ENCODE measurements around the gene CDC42BPA.

DNA sequence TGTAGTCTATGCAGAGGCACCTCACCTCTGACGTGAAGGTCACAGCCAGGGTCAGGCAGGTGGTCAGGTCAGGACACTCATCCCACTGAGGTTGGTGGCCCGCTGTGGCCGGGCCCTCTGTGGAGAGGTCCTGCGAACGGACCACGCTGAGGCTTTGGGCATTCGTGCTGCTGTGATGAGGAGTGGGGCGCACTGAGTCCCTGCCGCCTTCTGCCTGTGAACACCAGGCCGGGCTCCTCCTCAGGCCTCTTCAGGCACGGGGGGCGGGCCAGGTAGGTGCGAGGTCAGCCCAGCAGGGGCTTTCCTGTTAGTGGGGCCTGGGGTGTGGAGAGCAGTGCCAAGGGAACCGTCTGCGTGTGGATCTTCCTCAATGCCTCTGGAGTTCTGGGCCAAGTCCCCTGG lies 339.2 kb downstream of the CDC42BPA start:
- TF ChIP-seq POLR2AphosphoS5 (IDR thresholded peaks at IDR 0.05; ENCODE audit: control insufficient read depth, insufficient read depth, low read depth, low read length), result no peak
- TF ChIP-seq, protein P1, sequence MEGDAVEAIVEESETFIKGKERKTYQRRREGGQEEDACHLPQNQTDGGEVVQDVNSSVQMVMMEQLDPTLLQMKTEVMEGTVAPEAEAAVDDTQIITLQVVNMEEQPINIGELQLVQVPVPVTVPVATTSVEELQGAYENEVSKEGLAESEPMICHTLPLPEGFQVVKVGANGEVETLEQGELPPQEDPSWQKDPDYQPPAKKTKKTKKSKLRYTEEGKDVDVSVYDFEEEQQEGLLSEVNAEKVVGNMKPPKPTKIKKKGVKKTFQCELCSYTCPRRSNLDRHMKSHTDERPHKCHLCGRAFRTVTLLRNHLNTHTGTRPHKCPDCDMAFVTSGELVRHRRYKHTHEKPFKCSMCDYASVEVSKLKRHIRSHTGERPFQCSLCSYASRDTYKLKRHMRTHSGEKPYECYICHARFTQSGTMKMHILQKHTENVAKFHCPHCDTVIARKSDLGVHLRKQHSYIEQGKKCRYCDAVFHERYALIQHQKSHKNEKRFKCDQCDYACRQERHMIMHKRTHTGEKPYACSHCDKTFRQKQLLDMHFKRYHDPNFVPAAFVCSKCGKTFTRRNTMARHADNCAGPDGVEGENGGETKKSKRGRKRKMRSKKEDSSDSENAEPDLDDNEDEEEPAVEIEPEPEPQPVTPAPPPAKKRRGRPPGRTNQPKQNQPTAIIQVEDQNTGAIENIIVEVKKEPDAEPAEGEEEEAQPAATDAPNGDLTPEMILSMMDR (IDR thresholded peaks at IDR 0.05 in 2 of 3, conservative IDR thresholded peaks at IDR 0.05 in 1 of 3; ENCODE audit: insufficient read depth in 2 of 3, low read depth in 1 of 3, low read length in 3 of 3), result no peak
- no peak for TF ChIP-seq SMARCB1 (IDR thresholded peaks at IDR 0.05; ENCODE audit: insufficient read length, low read depth)
- TF ChIP-seq NFYB (IDR thresholded peaks at IDR 0.05; ENCODE audit: extremely low read depth, insufficient read length), result no peak
- no peak for TF ChIP-seq ZNF263 (CRISPR knock-in tag; IDR thresholded peaks at IDR 0.05; ENCODE audit: borderline replicate concordance)
- no peak for TF ChIP-seq ZNF785 (CRISPR knock-in tag; IDR thresholded peaks at IDR 0.05)
- no peak for TF ChIP-seq HDAC8 (tag; IDR thresholded peaks at IDR 0.05)
- TF ChIP-seq, protein P2, sequence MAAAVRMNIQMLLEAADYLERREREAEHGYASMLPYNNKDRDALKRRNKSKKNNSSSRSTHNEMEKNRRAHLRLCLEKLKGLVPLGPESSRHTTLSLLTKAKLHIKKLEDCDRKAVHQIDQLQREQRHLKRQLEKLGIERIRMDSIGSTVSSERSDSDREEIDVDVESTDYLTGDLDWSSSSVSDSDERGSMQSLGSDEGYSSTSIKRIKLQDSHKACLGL (CRISPR knock-in tag; IDR thresholded peaks at IDR 0.05; ENCODE audit: borderline replicate concordance, poor library complexity, severe bottlenecking), result no peak
- TF ChIP-seq, protein P3, sequence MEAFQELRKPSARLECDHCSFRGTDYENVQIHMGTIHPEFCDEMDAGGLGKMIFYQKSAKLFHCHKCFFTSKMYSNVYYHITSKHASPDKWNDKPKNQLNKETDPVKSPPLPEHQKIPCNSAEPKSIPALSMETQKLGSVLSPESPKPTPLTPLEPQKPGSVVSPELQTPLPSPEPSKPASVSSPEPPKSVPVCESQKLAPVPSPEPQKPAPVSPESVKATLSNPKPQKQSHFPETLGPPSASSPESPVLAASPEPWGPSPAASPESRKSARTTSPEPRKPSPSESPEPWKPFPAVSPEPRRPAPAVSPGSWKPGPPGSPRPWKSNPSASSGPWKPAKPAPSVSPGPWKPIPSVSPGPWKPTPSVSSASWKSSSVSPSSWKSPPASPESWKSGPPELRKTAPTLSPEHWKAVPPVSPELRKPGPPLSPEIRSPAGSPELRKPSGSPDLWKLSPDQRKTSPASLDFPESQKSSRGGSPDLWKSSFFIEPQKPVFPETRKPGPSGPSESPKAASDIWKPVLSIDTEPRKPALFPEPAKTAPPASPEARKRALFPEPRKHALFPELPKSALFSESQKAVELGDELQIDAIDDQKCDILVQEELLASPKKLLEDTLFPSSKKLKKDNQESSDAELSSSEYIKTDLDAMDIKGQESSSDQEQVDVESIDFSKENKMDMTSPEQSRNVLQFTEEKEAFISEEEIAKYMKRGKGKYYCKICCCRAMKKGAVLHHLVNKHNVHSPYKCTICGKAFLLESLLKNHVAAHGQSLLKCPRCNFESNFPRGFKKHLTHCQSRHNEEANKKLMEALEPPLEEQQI (IDR thresholded peaks at IDR 0.05), result no peak
- TF ChIP-seq ZNF41 (CRISPR knock-in tag; conservative IDR thresholded peaks at IDR 0.05), result no peak
- TF ChIP-seq ZFX (CRISPR knock-in tag; IDR thresholded peaks at IDR 0.05), result no peak
- no peak for TF ChIP-seq NRF1 (conservative IDR thresholded peaks at IDR 0.05 in 1 of 2, IDR thresholded peaks at IDR 0.05 in 1 of 2)
- TF ChIP-seq BDP1 (IDR thresholded peaks at IDR 0.05; ENCODE audit: insufficient read depth, insufficient read length), result no peak
- no peak for TF ChIP-seq RFX5 (IDR thresholded peaks at IDR 0.05; ENCODE audit: low read depth, low read length)
